Ishikawa (cell line): Measurements from ENCODE around the gene ZBTB20.

Experiments used
- CREB1 ChIP-seq: IDR thresholded peaks from 2 replicates; pipeline ENCODE4 v1.6.1; 2012; ENCODE audit warnings: low read depth
- EP300 ChIP-seq: IDR thresholded peaks from 2 replicates; pipeline ENCODE4 v1.6.1; 2012; ENCODE audit warnings: borderline replicate concordance
- FOXM1 ChIP-seq: IDR thresholded peaks from 2 replicates; pipeline ENCODE4 v1.6.1; 2012; ENCODE audit warnings: low read depth, borderline replicate concordance
- TAF1 ChIP-seq: IDR thresholded peaks from 2 replicates; pipeline ENCODE4 v1.6.1; 2012; ENCODE audit warnings: low read depth, mild to moderate bottlenecking
- TF ChIP-seq, protein P1 (sequence below): IDR thresholded peaks from 2 replicates; pipeline ENCODE4 v1.6.1; 2012

DNA sequence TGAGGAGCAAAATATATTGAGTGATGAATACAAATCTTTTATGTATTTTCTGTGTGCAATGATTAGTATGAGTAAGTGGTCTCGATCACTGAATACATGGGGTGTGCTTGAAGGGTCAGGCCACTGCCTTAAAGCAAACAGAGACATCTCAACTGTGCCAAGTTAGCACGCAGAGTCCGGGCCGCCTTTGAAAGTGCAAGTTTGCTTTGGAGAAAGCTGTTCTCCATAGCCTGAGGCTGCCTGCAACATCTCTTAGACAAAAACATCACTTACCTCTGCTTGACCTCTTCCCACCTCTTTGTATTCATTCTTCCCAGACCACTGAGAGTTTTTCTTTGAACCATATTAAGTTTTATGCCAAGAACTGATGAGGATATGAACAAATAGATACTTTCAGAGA lies 267.0 kb downstream of the ZBTB20 start:
- TF ChIP-seq EP300, result no peak
- TF ChIP-seq FOXM1, result no peak
- TF ChIP-seq CREB1, result no peak
- TF ChIP-seq TAF1, result no peak
- TF ChIP-seq, protein P1, sequence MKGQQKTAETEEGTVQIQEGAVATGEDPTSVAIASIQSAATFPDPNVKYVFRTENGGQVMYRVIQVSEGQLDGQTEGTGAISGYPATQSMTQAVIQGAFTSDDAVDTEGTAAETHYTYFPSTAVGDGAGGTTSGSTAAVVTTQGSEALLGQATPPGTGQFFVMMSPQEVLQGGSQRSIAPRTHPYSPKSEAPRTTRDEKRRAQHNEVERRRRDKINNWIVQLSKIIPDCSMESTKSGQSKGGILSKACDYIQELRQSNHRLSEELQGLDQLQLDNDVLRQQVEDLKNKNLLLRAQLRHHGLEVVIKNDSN, result no peak
